Right lung (tissue), 5 donors: ENCODE results near the gene CNDP1. TPM values are rescaled to one million over a fixed set of nuclear protein-coding genes. Genes with fewer than 3 reads are reported as not detected.

ENCODE experiments used
- DNase-seq, 2 donors: peaks; one replicate each; pipeline ENCODE4 v3.0.0-alpha.2; 2013
- polyA plus RNA-seq, 5 donors: library from polyadenylated mRNA; unstranded; fragments of 120-200 nt; gene quantifications; one replicate each; pipeline versions ENCODE4 v1.2.1 to v1.2.3, GENCODE V29; 2013; ENCODE audit warnings: inconsistent platforms in 1 of 5, low replicate concordance in 1 of 5; ENCODE audit not compliant: insufficient read length in 5 of 5, insufficient read depth in 1 of 5

Gene CNDP1
- polyA plus RNA-seq, 5 donors = 0.28 to 0.69 (median 0.47) TPM

DNA sequence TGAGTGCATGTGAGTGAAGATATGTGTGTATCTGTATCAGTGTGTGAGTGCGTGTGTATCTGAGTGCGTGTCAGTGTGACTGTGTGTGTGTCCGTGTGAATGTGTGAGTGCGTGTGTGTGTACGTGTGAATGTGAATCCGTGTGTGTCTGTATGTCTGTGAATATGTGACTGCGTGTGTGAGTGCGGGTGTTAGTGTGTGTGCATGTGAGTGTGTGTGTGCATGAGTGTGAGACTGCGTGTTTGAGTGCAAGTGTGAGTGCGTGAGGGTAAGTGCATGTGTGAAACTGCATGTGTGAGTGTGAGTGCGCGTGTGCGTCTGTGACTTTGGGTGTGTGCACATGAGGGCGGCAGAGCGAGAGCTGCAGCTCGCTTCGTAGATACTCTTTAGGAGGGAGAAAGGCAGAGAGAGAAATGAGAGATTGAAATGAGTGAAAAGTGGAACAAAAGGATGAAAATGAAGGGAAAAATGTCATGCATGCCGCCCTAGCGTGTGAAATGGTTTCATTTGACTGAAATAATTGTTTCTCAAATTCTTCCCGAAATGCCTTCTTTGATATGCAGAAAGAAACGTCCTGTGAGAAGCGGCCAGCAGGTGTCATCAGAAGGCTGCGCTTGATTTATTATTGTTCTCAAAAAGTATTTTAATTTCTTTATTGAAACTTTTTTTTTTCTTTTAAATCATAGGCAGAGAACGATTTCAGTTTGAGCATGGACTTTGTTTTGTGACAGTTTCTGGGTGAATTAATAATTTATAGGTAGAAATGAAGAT is 88.9 kb downstream of the CNDP1 start:
- no peak for DNase-seq

DNA sequence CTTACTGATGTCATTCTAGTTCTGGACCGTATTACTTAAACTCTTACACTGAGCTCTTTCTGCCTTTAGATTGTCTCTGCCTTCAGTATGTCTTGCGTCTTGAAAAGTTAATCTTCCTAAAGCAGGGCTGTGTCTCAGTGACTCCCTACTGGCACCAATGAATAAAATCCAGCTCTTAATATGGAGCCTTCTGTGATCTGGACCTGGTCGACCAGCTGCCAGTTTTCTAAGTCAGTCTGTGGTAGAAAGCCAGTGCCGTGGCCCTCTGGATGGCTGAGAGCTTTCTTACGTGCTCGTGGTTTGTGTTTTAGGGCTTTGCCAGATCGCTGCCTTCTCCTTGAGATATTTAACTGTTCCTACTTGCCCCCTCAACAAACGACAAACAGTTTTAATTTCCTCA is 90.2 kb downstream of the CNDP1 start:
- no peak for DNase-seq

DNA sequence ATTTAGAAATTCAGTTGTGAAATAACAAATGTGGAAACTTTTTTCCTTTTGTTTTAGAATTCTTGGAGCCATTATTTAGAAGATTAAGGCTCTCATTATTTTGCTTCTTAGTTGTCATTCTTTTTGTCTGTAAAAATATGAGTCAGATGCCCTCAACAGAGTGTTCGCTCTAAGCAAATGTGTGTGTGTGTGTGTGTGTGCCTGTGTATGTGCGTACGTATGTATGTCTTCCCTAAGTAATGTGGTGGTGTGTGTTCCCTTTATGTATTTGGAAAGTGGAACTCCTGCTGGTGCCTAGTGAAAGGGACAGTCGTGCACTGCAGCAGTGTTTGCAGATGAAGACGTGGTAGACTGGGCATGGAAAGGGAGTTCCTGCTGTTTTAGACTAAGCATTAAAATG is 90.9 kb downstream of the CNDP1 start:
- DNase-seq = no peak

DNA sequence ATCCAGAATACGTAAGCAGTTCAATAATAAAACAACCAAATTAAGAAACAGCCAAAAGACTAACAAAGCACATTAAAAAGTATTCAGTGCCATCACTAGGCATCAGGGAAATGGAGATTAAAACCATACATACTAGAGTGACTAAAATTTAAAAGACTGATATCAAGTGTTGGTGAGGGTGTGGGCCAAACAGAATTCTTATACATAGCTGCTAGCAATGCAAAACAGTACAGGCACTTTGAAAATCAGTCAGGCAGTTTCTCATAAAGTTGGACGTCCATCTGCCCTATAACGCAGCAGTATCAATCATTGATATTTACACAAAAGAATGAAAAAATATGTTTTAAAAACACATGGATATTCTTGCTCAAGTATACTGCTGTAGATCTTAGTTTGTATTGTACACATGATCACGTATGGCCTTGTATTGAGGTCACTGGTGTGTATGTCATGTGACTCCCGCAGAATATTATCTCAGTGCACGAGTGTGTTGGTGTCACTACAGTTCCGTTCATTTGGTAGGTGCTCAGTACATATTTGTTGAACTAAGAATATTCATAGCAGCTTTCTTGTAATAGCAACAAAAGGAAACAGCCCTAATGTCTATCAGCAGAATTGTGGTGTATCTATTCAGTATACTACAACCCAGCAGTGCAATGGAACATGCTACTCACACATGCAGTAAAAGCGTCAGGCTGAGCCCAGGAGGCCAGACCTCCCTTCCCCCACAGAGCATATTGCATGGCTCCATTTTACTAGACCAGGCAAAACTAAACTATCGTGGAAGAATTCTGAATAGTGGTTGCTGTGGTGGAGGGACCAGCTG is 92.0 kb downstream of the CNDP1 start:
- no peak for DNase-seq

DNA sequence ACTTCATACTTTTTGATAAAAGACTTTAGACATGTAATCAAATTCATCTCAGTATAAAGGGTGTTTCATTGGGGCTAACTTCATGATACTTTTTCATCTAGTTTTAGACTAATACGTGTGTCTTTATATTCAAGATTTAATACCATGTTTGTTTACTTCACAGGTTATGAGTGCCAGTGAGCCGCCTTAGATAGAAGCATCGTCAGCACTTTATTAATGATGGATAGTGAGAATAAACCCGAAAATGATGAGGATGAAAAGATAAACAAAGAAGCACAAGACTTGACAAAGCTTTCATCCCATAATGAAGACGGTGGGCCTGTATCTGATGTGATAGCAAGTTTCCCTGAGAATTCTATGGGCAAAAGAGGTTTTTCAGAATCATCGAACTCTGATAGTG is 96.5 kb downstream of the CNDP1 start:
- DNase-seq = no peak

DNA sequence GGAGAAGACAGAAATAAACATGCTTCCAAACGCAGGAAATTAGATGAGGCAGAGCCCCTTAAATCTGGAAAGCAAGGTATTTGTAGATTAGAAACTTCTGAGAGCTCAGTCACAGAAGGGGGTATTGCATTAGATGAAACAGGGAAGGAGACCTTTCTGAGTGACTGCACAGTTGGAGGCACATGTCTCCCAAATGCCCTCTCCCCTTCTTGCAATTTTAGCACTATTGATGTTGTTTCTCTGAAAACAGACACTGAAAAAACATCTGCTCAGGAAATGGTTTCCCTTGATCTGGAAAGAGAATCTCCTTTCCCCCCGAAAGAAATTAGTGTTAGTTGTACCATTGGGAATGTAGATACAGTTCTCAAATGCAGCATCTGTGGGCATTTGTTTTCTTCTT is 96.9 kb downstream of the CNDP1 start:
- no peak for DNase-seq

DNA sequence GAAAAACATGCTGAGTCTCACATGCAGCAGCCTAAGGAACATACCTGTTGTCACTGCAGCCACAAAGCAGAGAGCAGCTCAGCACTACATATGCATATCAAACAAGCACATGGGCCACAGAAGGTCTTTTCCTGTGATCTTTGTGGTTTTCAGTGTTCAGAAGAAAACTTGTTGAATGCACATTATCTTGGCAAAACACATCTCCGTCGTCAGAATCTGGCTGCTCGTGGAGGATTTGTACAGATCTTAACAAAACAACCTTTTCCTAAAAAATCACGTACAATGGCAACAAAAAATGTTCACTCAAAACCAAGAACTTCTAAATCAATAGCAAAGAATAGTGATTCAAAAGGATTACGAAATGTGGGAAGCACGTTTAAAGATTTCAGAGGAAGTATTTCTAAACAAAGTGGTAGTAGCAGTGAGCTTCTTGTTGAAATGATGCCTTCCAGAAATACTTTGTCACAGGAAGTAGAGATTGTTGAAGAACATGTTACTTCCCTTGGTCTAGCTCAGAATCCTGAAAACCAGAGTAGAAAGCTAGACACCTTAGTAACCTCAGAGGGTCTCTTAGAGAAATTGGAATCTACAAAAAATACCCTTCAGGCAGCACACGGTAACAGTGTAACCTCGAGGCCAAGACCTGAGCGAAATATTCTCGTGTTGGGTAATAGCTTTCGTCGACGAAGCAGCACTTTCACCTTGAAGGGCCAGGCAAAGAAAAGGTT is 97.5 kb downstream of the CNDP1 start:
- no peak for DNase-seq

DNA sequence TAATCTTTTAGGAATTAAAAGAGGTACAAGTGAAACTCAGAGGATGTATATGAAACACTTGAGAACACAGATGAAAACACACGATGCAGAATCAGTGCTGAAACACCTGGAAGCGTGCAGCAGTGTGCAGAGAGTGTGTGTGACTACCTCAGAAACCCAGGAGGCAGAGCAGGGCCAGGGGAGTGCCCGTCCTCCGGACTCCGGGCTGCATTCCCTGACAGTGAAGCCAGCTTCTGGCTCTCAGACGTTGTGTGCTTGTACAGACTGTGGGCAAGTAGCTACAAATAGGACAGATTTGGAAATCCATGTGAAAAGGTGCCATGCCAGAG is 98.0 kb downstream of the CNDP1 start:
- no peak for DNase-seq

DNA sequence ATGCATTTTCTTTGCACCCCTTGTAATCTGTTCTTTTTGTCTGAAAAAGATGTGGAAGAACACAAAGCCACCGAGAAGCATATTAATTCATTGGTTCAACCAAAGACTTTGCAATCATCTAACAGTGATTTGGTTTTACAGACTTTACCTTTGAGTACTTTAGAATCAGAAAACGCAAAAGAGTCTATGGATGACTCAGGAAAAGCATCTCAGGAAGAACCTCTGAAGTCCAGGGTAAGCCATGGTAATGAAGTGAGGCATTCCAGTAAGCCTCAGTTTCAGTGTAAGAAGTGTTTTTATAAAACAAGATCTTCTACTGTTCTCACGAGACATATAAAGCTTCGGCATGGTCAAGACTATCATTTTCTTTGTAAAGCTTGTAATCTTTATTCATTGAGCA is 98.6 kb downstream of the CNDP1 start:
- DNase-seq = no peak

DNA sequence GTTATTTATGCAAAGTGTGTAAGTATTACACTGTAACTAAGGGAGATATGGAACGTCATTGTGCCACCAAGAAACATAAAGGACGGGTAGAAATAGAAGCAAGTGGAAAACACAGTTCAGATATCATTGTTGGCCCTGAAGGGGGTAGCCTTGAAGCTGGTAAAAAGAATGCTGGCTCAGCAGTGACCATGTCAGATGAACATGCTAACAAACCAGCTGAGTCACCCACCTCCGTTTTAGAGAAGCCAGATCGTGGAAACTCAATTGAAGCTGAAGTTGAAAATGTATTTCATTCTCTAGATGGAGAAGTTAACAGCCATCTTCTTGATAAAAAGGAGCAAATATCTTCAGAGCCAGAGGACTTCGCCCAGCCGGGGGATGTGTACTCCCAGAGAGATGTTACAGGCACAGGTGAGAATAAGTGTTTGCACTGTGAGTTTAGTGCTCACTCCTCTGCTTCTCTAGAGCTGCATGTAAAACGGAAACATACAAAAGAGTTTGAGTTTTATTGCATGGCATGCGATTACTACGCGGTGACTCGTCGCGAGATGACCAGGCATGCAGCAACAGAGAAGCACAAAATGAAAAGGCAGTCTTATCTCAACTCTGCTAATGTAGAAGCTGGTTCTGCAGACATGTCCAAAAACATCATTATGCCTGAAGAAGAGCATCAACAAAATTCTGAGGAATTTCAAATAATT is 99.5 kb downstream of the CNDP1 start:
- DNase-seq = no peak

DNA sequence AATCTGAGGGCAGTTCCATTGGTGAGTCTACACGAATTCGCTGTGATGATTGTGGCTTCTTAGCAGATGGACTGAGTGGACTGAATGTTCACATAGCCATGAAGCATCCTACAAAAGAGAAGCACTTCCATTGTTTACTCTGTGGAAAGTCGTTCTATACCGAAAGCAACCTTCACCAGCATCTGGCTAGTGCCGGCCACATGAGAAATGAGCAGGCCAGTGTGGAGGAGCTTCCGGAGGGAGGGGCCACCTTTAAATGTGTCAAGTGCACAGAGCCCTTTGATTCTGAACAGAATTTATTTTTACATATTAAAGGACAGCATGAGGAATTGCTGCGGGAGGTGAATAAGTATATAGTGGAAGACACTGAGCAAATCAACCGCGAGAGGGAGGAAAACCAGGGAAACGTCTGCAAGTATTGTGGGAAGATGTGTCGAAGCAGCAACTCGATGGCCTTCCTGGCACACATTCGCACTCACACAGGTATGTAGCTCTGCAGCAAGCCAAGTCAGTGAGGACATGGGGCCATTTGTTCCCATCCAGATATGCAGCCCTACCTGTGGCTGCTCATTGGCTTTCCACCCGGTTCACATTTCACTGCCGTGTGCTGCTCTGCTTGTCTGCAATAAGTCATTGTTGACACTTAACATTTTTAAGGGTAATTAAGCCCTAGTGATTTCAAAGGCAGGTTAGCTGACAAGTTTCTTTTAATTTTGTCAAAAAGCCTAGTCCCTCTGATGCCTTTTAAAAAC is 101.1 kb downstream of the CNDP1 start:
- no peak for DNase-seq

Other genes with a start within 250 kb of the CNDP1 start
- 100 to 1,000 TPM; 253 to 285 (median 268) TPM for gene CYB5A, start 242.5 kb upstream of the CNDP1 start, polyA plus RNA-seq
- under 1 TPM in 1 of 5 donors, not detected in 4; 0.04 TPM for gene C18orf63, start 218.7 kb upstream of the CNDP1 start, polyA plus RNA-seq
- gene DIPK1C, start 77.2 kb upstream of the CNDP1 start, polyA plus RNA-seq = under 1 TPM; 0.05 to 0.85 (median 0.36) TPM
- gene CNDP2, start 38.1 kb upstream of the CNDP1 start, polyA plus RNA-seq = 100 to 1,000 TPM in 4 of 5 donors, 10 to 100 TPM in 1; 99.8 to 121 (median 107) TPM
- 10 to 100 TPM in 3 of 5 donors, 1 to 10 TPM in 2; 9.0 to 11.3 (median 10.2) TPM for gene ZNF407, start 63.4 kb downstream of the CNDP1 start, polyA plus RNA-seq